A673 (cell line): ENCODE measurements around the gene GNAT1.

Source experiments
- CTCF ChIP-seq: fragments of 300-800, 200-600 bp; sonication (generic); conservative IDR thresholded peaks from 2 replicates; pipeline ENCODE4 v1.5.1; 2017; ENCODE audit warnings: low read depth, mild to moderate bottlenecking, antibody characterized with exemption, low read length, moderate library complexity, mixed read lengths
- EZH2 ChIP-seq: fragments of 200-600 bp; sonication (generic); IDR thresholded peaks from 2 replicates; pipeline ENCODE4 v1.6.1; 2017; ENCODE audit warnings: borderline replicate concordance, low read depth, mild to moderate bottlenecking, mixed read lengths, antibody characterized with exemption, low read length; ENCODE audit not compliant: poor library complexity, severe bottlenecking

GRCh38 chr3:50194128-50194902 is 2.9 kb downstream of the GNAT1 start:
- TF ChIP-seq CTCF (peak; percentile 81), EZH2 (no peak)
